ENCODE measurements around the gene SMIM45.
A peak's percentile ranks its signal among the peaks of the same experiment; 100 is the strongest.

Gene SMIM45

GRCh38 chr22:41915786-41916493, 36.0 kb upstream of the SMIM45 start:
- no peak for DNase-seq (ENCODE audit: low read depth in 3 of 3)

- DNase-seq (ENCODE audit: low read depth in 3 of 3), result no peak
Observed at GRCh38 chr22:41916745-41917358, 35.1 kb upstream of the SMIM45 start.

- DNase-seq (ENCODE audit: low read depth in 3 of 3), result no peak
Observed at GRCh38 chr22:41917375-41917902, 34.5 kb upstream of the SMIM45 start.

GRCh38 chr22:41917903-41918791, 33.8 kb upstream of the SMIM45 start:
- DNase-seq (ENCODE audit: low read depth in 3 of 3), result no peak

- peak in 1 of 3 experiments; percentile 52 for DNase-seq (ENCODE audit: low read depth in 3 of 3)
Observed at GRCh38 chr22:41919357-41920224, 32.4 kb upstream of the SMIM45 start.

- no peak for DNase-seq (ENCODE audit: low read depth in 3 of 3)
Observed at GRCh38 chr22:41920271-41920976, 31.5 kb upstream of the SMIM45 start.

- no peak for DNase-seq (ENCODE audit: low read depth in 3 of 3)
Observed at GRCh38 chr22:41922328-41922727, 29.6 kb upstream of the SMIM45 start.

- no peak for DNase-seq (ENCODE audit: low read depth in 3 of 3)
Observed at GRCh38 chr22:41922940-41923594, 28.9 kb upstream of the SMIM45 start.

GRCh38 chr22:41923595-41924276, 28.2 kb upstream of the SMIM45 start:
- DNase-seq (ENCODE audit: low read depth in 3 of 3), result no peak

- DNase-seq (ENCODE audit: low read depth in 3 of 3), result peak; percentile 52 to 78 (median 59)
Observed at GRCh38 chr22:41925783-41926460, 26.0 kb upstream of the SMIM45 start.

- no peak for DNase-seq (ENCODE audit: low read depth in 3 of 3)
Observed at GRCh38 chr22:41927813-41928212, 24.1 kb upstream of the SMIM45 start.

GRCh38 chr22:41928593-41929417, 23.1 kb upstream of the SMIM45 start:
- DNase-seq (ENCODE audit: low read depth in 3 of 3), result no peak

- DNase-seq (ENCODE audit: low read depth in 3 of 3), result no peak
Observed at GRCh38 chr22:41929418-41929810, 22.5 kb upstream of the SMIM45 start.

GRCh38 chr22:41931701-41932269, 20.2 kb upstream of the SMIM45 start:
- DNase-seq (ENCODE audit: low read depth in 3 of 3), result no peak

- no peak for DNase-seq (ENCODE audit: low read depth in 3 of 3)
Observed at GRCh38 chr22:41932353-41932752, 19.6 kb upstream of the SMIM45 start.

GRCh38 chr22:41933411-41934177, 18.4 kb upstream of the SMIM45 start:
- DNase-seq (ENCODE audit: low read depth in 3 of 3), result no peak
